ENCODE results near the gene DPY19L1. TPM values are rescaled to one million over a fixed set of nuclear protein-coding genes. Genes with fewer than 3 reads are reported as not detected.
"Not testable (repeated sequence)": the region's sequence is repeated elsewhere in the genome, so short reads cannot be mapped to it uniquely, and the experiment has no call there.

DPY19L1 gene
- total RNA-seq, 4 donors from 2014 or later, result 4.1 to 6.8 (median 5.1) TPM

DNA sequence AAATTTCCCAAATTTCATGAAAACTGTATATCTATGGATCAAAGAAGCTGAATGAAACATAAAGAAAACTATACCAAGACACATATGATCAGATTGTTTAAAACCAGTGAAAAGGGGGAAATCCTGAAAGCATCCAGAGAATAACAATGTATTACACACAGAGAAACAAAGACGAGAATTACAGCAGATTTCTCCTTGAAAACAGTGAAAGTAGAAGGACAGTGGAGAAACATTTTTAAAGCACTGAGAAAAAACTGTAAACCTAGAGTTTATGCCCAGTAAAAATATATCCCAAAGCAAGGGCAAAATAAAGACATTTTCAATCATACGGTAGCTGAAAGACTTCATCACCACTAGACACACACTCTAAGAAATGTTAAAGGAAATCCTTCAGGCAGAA lies 121.0 kb downstream of the DPY19L1 start:
- Histone ChIP-seq H3K9me3 (no peaks in the 10 kb centered on the region), H3K4me1 (no peaks in the 10 kb centered on the region), H3K36me3 (no peaks in the 10 kb centered on the region), H3K4me3 (no peak overlapping the region), H3K27me3 (no peaks in the 10 kb centered on the region), H3K27ac (no peak overlapping the region)
- DNase-seq, result no peak
- no peak for TF ChIP-seq POLR2A (IDR thresholded peaks at IDR 0.05)
- TF ChIP-seq, protein P1, sequence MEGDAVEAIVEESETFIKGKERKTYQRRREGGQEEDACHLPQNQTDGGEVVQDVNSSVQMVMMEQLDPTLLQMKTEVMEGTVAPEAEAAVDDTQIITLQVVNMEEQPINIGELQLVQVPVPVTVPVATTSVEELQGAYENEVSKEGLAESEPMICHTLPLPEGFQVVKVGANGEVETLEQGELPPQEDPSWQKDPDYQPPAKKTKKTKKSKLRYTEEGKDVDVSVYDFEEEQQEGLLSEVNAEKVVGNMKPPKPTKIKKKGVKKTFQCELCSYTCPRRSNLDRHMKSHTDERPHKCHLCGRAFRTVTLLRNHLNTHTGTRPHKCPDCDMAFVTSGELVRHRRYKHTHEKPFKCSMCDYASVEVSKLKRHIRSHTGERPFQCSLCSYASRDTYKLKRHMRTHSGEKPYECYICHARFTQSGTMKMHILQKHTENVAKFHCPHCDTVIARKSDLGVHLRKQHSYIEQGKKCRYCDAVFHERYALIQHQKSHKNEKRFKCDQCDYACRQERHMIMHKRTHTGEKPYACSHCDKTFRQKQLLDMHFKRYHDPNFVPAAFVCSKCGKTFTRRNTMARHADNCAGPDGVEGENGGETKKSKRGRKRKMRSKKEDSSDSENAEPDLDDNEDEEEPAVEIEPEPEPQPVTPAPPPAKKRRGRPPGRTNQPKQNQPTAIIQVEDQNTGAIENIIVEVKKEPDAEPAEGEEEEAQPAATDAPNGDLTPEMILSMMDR (IDR thresholded peaks at IDR 0.05), result no peak

DNA sequence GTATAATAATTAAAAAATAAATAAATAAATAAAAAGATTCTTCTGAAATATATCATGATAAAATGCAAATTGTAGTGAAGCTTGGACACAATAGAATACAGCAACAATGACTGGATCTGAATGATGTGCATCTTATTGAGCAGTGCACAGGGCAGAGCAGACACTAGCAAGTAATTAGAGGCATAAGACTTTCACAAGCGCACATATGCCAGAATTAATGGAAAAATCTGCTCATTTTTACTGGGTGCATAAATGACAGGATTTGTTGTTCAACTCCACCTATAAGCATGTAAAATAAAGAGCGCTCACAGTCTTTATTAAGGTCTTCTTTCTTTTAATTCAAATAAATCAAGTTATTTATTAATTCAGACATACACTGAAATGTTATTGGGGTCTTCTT lies 125.0 kb downstream of the DPY19L1 start:
- Histone ChIP-seq H3K27ac (no peak overlapping the region), H3K9me3 (no peaks in the 10 kb centered on the region), H3K36me3 (no peaks in the 10 kb centered on the region), H3K27me3 (no peaks in the 10 kb centered on the region), H3K4me3 (no peak overlapping the region), H3K4me1 (no peaks in the 10 kb centered on the region)
- no peak for DNase-seq
- TF ChIP-seq POLR2A (IDR thresholded peaks at IDR 0.05), result no peak
- TF ChIP-seq, protein P1 (IDR thresholded peaks at IDR 0.05), result no peak

DNA sequence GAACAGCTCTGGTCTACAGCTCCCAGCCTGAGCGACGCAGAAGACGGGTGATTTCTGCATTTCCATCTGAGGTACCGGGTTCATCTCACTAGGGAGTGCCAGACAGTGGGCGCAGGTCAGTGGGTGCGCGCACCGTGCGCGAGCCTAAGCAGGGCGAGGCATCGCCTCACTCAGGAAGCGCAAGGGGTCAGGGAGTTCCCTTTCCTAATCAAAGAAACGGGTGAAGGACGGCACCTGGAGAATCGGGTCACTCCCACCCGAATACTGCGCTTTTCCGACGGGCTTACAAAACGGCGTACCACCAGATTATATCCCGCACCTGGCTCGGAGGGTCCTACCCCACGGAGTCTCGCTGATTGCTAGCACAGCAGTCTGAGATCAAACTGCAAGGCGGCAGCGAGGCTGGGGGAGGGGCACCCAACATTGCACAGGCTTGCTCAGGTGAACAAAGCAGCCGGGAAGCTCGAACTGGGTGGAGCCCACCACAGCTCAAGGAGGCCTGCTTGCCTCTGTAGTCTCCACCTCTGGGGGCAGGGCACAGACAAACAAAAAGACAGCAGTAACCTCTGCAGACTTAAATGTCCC lies 130.9 kb downstream of the DPY19L1 start:
- not testable (repeated sequence) for H3K27ac ChIP-seq, H3K36me3 ChIP-seq, H3K9me3 ChIP-seq, DNase-seq, H3K4me1 ChIP-seq, H3K27me3 ChIP-seq
- peak overlapping the region in 2 of 4 donors; percentile 7 to 27 for H3K4me3 ChIP-seq

DNA sequence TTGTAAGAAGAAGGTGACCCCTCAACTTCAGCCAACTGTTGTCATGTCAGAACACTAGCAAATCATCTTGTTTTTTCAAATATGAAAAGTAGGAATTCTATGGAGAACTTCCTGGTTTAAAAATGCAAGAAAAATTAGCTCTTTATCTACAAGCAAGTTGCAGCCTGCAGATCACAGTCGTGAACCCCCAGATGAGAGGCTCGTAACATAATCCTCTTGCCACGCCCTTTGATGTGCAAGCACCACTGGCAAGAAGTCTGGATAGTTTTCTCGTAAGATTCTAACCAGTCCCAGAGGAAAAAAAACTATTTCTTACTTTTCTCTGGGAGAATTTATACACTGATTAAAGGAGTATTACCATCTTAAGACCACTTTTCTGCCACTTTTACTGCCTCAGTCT lies 132.3 kb downstream of the DPY19L1 start:
- Histone ChIP-seq H3K4me1 (no peaks in the 10 kb centered on the region), H3K9me3 (no peaks in the 10 kb centered on the region), H3K4me3 (no peak overlapping the region), H3K36me3 (no peaks in the 10 kb centered on the region), H3K27ac (no peak overlapping the region), H3K27me3 (no peaks in the 10 kb centered on the region)
- no peak for TF ChIP-seq POLR2A (IDR thresholded peaks at IDR 0.05)
- TF ChIP-seq, protein P1 (IDR thresholded peaks at IDR 0.05), result no peak
- no peak for DNase-seq

DNA sequence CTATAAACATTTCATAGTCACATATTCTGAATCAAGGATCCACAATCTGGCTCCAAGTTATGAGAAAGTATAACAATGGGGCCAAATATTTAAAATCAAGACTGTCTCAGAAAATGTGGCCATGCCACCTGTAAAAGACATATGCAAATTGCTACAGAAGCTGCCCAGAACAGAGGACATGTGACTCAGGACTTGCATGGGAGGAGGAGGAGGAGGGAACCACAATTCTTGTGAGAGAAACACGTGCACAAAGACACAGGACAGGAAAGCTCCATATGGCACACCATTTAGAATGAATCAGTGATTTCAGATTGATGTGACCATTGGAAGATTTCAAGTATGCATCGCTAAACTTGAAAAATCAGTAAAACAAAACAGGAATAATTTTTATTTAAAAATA lies 133.4 kb downstream of the DPY19L1 start:
- not testable (repeated sequence) for H3K27me3 ChIP-seq, H3K4me3 ChIP-seq, H3K36me3 ChIP-seq, H3K9me3 ChIP-seq, H3K4me1 ChIP-seq, H3K27ac ChIP-seq, DNase-seq

DNA sequence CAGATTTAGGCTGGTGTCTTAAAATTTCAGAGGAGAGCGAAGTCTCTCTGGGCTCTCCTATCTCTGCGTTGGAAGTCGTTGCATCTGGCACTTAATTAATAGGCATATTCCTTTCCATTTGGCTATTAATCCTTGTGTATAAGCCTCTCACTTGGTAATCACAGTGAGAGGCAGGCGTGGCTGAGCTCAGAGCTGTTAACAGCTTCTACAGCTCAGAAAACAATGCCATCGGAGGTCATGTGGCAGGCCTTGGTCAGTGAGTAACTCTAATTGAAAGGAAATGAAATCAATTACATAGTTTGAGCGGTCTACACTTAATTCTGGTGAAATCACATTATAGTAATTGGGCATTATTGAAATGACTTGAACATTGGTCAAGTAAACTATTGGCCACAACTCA lies 135.1 kb downstream of the DPY19L1 start:
- no peak for DNase-seq

More for the DNA sequence above, 135.1 kb downstream of the DPY19L1 start:
- Histone ChIP-seq H3K27ac (no peak overlapping the region), H3K4me3 (no peak overlapping the region), H3K36me3 (no peaks in the 10 kb centered on the region), H3K9me3 (no peaks in the 10 kb centered on the region), H3K4me1 (no peaks in the 10 kb centered on the region), H3K27me3 (no peaks in the 10 kb centered on the region)
- TF ChIP-seq POLR2A (IDR thresholded peaks at IDR 0.05), result no peak
- TF ChIP-seq, protein P1 (IDR thresholded peaks at IDR 0.05), result no peak

Data from Peyer's patch (tissue), 4 donors.